Adrenal gland (tissue), 5 donors: ENCODE data around the gene DLGAP1.
"Not testable (repeated sequence)": the region's sequence is repeated elsewhere in the genome, so short reads cannot be mapped to it uniquely, and the experiment has no call there.

Experiments used
- POLR2A ChIP-seq, 2 donors: fragments of 450-650 bp; IDR thresholded peaks; one replicate each; pipeline ENCODE4 v1.6.1; 2017; ENCODE audit warnings: antibody characterized with exemption in 2 of 2, mild to moderate bottlenecking in 2 of 2, moderate library complexity in 1 of 2
- TF ChIP-seq, protein P1 (sequence below), 6 experiments: fragments of 450-650 bp in 4 of 6; fragments of 200-600 bp in 2 of 6; sonication (generic) in 1 of 6; IDR thresholded peaks; 1 replicate in 5 of 6; 2 replicates in 1 of 6; pipeline versions ENCODE4 v1.5.1 to v1.8.0; 2016 to 2021; ENCODE audit warnings: antibody characterized with exemption in 6 of 6, mild to moderate bottlenecking in 2 of 6, moderate library complexity in 1 of 6
- donor health status: DM: no; HTN: no; CAD: no.

DNA sequence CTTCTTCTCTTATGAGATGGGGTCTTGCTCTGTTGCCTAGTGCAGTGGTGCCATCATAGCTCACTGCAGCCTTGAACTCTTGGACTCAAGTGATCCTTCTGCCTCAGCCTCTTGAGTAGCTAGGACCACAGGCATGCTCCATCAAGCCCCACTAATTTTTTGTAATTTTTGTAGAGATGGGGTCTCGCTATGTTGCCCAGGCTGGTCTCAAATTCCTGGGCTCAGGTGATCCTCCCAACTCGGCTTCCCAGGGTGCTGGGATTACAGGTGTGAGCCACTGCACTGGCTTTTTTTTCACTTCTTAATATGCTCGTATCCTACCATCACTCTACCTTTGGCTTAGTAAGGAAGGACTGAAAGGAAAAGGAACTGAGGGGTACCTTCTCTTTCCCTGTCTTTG is 983.0 kb downstream of the DLGAP1 start:
- TF ChIP-seq POLR2A (IDR thresholded peaks at IDR 0.05), result not testable (repeated sequence)
- TF ChIP-seq, protein P1, sequence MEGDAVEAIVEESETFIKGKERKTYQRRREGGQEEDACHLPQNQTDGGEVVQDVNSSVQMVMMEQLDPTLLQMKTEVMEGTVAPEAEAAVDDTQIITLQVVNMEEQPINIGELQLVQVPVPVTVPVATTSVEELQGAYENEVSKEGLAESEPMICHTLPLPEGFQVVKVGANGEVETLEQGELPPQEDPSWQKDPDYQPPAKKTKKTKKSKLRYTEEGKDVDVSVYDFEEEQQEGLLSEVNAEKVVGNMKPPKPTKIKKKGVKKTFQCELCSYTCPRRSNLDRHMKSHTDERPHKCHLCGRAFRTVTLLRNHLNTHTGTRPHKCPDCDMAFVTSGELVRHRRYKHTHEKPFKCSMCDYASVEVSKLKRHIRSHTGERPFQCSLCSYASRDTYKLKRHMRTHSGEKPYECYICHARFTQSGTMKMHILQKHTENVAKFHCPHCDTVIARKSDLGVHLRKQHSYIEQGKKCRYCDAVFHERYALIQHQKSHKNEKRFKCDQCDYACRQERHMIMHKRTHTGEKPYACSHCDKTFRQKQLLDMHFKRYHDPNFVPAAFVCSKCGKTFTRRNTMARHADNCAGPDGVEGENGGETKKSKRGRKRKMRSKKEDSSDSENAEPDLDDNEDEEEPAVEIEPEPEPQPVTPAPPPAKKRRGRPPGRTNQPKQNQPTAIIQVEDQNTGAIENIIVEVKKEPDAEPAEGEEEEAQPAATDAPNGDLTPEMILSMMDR (IDR thresholded peaks at IDR 0.05), result not testable (repeated sequence)
